Measurements from ENCODE around the gene GCC2. TPM values are rescaled to one million over a fixed set of nuclear protein-coding genes. Genes with fewer than 3 reads are reported as not detected.

Gene GCC2
- polyA plus RNA-seq, 1 of the 3 experiments (the other 2 are of a cell fraction), result 4.5 TPM

- POLR2A ChIA-PET, result no interaction called here
- H2AFZ ChIP-seq (ENCODE audit: low read depth), result no peak overlapping the region
- WGBS (ENCODE audit: low lambda C conversion rate), result 93% methylated on average over 1 of the region's 1 CpG
- H4K20me1 ChIP-seq (ENCODE audit: insufficient read depth), result no peaks in the 10 kb centered on the region
- no peak overlapping the region for H3K27ac ChIP-seq (ENCODE audit: low read depth in 2 of 2, low read length in 1 of 2)
- peaks cover 53% of the 10 kb centered on the region for H3K79me2 ChIP-seq (ENCODE audit: insufficient read depth)
- peaks cover 47 to 81% of the 10 kb centered on the region in 2 experiments for H3K36me3 ChIP-seq (replicated peaks in 1 of 2; ENCODE audit: control insufficient read depth in 1 of 2, insufficient read depth in 2 of 2, low read length in 1 of 2)
- H3K9me2 ChIP-seq, result no peaks in the 10 kb centered on the region
- H3K4me2 ChIP-seq, result no peak overlapping the region
- H3K4me1 ChIP-seq (ENCODE audit: control insufficient read depth in 1 of 2, insufficient read depth in 2 of 2, low read depth in 1 of 2, low read length in 1 of 2), result no peaks in the 10 kb centered on the region
- H3K27me3 ChIP-seq (ENCODE audit: insufficient read depth), result no peaks in the 10 kb centered on the region
- DNase-seq, result no peak
- TF ChIP-seq, protein P1, sequence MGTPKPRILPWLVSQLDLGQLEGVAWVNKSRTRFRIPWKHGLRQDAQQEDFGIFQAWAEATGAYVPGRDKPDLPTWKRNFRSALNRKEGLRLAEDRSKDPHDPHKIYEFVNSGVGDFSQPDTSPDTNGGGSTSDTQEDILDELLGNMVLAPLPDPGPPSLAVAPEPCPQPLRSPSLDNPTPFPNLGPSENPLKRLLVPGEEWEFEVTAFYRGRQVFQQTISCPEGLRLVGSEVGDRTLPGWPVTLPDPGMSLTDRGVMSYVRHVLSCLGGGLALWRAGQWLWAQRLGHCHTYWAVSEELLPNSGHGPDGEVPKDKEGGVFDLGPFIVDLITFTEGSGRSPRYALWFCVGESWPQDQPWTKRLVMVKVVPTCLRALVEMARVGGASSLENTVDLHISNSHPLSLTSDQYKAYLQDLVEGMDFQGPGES (IDR thresholded peaks at IDR 0.05; ENCODE audit: low read depth, low read length), result no peak
- TF ChIP-seq, protein P2, sequence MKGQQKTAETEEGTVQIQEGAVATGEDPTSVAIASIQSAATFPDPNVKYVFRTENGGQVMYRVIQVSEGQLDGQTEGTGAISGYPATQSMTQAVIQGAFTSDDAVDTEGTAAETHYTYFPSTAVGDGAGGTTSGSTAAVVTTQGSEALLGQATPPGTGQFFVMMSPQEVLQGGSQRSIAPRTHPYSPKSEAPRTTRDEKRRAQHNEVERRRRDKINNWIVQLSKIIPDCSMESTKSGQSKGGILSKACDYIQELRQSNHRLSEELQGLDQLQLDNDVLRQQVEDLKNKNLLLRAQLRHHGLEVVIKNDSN (IDR thresholded peaks at IDR 0.05; ENCODE audit: borderline replicate concordance, low read depth), result no peak
- TF ChIP-seq MEF2A (IDR thresholded peaks at IDR 0.05; ENCODE audit: borderline replicate concordance, low read depth) (no peak), MXI1 (IDR thresholded peaks at IDR 0.05; ENCODE audit: low read depth, low read length) (no peak), RXRA (IDR thresholded peaks at IDR 0.05; ENCODE audit: borderline replicate concordance, low read depth) (no peak), TEAD4 (IDR thresholded peaks at IDR 0.05; ENCODE audit: borderline replicate concordance, insufficient read depth) (no peak), POLR2AphosphoS5 (IDR thresholded peaks at IDR 0.05; ENCODE audit: low read depth, low read length) (no peak), RAD21 (IDR thresholded peaks at IDR 0.05; ENCODE audit: low read length) (no peak), TAF1 (IDR thresholded peaks at IDR 0.05; ENCODE audit: borderline replicate concordance, low read depth, low read length) (no peak), TCF12 (IDR thresholded peaks at IDR 0.05) (no peak), FOSL2 (IDR thresholded peaks at IDR 0.05; ENCODE audit: borderline replicate concordance, low read depth) (no peak), EP300 (IDR thresholded peaks at IDR 0.05; ENCODE audit: borderline replicate concordance in 1 of 2, low read depth in 1 of 2, low read length in 1 of 2) (no peak), ELF1 (IDR thresholded peaks at IDR 0.05) (no peak), EZH2phosphoT487 (IDR thresholded peaks at IDR 0.05; ENCODE audit: borderline replicate concordance, low read depth) (no peak), YY1 (IDR thresholded peaks at IDR 0.05; ENCODE audit: low read depth) (no peak), GATA2 (CRISPR knock-in tag; IDR thresholded peaks at IDR 0.05) (no peak)
- TF ChIP-seq, protein P3, sequence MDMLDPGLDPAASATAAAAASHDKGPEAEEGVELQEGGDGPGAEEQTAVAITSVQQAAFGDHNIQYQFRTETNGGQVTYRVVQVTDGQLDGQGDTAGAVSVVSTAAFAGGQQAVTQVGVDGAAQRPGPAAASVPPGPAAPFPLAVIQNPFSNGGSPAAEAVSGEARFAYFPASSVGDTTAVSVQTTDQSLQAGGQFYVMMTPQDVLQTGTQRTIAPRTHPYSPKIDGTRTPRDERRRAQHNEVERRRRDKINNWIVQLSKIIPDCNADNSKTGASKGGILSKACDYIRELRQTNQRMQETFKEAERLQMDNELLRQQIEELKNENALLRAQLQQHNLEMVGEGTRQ (IDR thresholded peaks at IDR 0.05; ENCODE audit: borderline replicate concordance, low read depth, low read length), result no peak
- no peak overlapping the region for H3K9ac ChIP-seq
- H3F3A ChIP-seq (replicated peaks; ENCODE audit: insufficient read depth), result peaks cover 7% of the 10 kb centered on the region
- CTCF ChIA-PET, result no interaction called here
- no peaks in the 10 kb centered on the region for H3K9me3 ChIP-seq
- no peak overlapping the region for H3K4me3 ChIP-seq (ENCODE audit: low read depth in 2 of 2, low read length in 1 of 2)
These were observed 10.4 kb downstream of the GCC2 start for GRCh38 chr2:108459441-108459840.

Data from SK-N-SH (cell line).